Measurements from ENCODE around the gene CTDP1. TPM values are rescaled to one million over a fixed set of nuclear protein-coding genes. Genes with fewer than 3 reads are reported as not detected.

The CTDP1 gene
- total RNA-seq, 1 experiment from 2014 or later, result 33.7 TPM

DNA sequence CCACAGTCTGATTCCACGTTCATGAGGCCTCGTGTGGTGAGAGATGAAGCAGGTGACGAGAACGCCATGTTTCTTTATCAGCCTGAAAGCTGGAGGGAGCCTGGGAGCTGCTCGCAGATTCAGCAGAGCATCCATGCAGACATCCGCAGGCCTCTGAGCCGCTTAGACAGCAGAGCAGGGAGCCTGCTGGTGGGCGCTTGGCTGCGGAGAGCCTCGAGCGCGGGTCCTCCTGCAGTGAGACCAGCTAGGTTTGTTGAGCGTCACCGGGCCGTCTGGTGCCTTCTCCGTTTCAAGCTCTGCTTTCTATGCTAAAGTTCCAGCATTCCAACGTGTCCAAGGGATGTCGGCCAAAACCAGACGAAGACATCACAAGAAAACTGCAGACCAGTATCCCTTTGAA lies 27.6 kb downstream of the CTDP1 start:
- no peak overlapping the region for H3K4ac ChIP-seq (ENCODE audit: low read depth, low read length)
- H3K79me1 ChIP-seq (ENCODE audit: insufficient read depth, low read depth, low read length, poor library complexity, severe bottlenecking), result no peaks in the 10 kb centered on the region
- no peak overlapping the region for H2BK15ac ChIP-seq (ENCODE audit: low read depth, low read length)
- Mint-ChIP-seq H3K4me1 (no peaks in the 10 kb centered on the region), H3K4me3 (no peak overlapping the region), H3K27ac (no peak overlapping the region), H3K27me3 (ENCODE audit: low read depth) (peaks cover 2% of the 10 kb centered on the region), H3K36me3 (ENCODE audit: insufficient read depth in 1 of 3, low read depth in 3 of 3) (peaks cover 25 to 70% (median 56%) of the 10 kb centered on the region in 3 experiments; a peak in 6 of 7 replicates), H3K9me3 (no peaks in the 10 kb centered on the region)
- WGBS (ENCODE audit: extremely low coverage, insufficient read length, low lambda C conversion rate), result no CpG with 5 or more reads among the region's 19 CpGs
- H4K91ac ChIP-seq (ENCODE audit: insufficient read length, low read depth, low read length), result no peak overlapping the region
- H3K9me3 ChIP-seq (ENCODE audit: control insufficient read depth, low read depth, low read length), result no peaks in the 10 kb centered on the region
- H3K4me2 ChIP-seq (ENCODE audit: insufficient read depth, insufficient read length, low read length), result no peak overlapping the region
- no peaks in the 10 kb centered on the region for H3K79me2 ChIP-seq (ENCODE audit: insufficient read depth, low read length)
- H2BK12ac ChIP-seq (ENCODE audit: insufficient read length, low read depth, low read length), result no peak overlapping the region
- no peak overlapping the region for H3K9ac ChIP-seq (ENCODE audit: extremely low read depth, insufficient read length, low read length)
- H2AK5ac ChIP-seq (ENCODE audit: insufficient read length, low read length), result no peak overlapping the region
- no peak overlapping the region for H3K18ac ChIP-seq (ENCODE audit: insufficient read length, low read depth, low read length)
- H3K27ac ChIP-seq (ENCODE audit: insufficient read length, low read depth, low read length), result no peak overlapping the region
- no peak overlapping the region for H3K14ac ChIP-seq (ENCODE audit: insufficient read depth, low read length)
- no peak overlapping the region for H3K23ac ChIP-seq (ENCODE audit: insufficient read length, low read depth, low read length)
- no peak overlapping the region for H2AFZ ChIP-seq (ENCODE audit: low read length)
- H4K8ac ChIP-seq (replicated peaks; ENCODE audit: insufficient read length, low read depth, low read length), result no peak overlapping the region
- no peak overlapping the region for H2BK20ac ChIP-seq (ENCODE audit: low read depth, low read length, poor library complexity, severe bottlenecking)
- no peaks in the 10 kb centered on the region for H3K27me3 ChIP-seq (ENCODE audit: insufficient read depth, low read length)
- no peak overlapping the region for H2BK5ac ChIP-seq (ENCODE audit: insufficient read length, low read length)
- H3T11ph ChIP-seq (ENCODE audit: low read length), result no peak overlapping the region
- H3K4me1 ChIP-seq (ENCODE audit: insufficient read depth, low read length), result no peaks in the 10 kb centered on the region
- H2BK120ac ChIP-seq (ENCODE audit: low read depth, low read length, poor library complexity, severe bottlenecking), result no peak overlapping the region
- H4K20me1 ChIP-seq (ENCODE audit: control insufficient read depth, insufficient read depth, insufficient read length), result no peaks in the 10 kb centered on the region
- no peaks in the 10 kb centered on the region for H3K23me2 ChIP-seq (ENCODE audit: insufficient read length, low read depth, low read length, poor library complexity, severe bottlenecking)
- no peak for DNase-seq
- H4K5ac ChIP-seq (ENCODE audit: insufficient read length, low read depth, low read length), result no peak overlapping the region
- no peak overlapping the region for H3K56ac ChIP-seq (ENCODE audit: insufficient read length, low read depth, low read length)
- TF ChIP-seq CTCF (conservative IDR thresholded peaks at IDR 0.05), result no peak

Data from H9 (cell line).